GM23338 (cell line): Measurements from ENCODE around the gene VPS35.

Source experiments
- CREB1 ChIP-seq: fragments of 250-450 bp; sonication (Bioruptor Pico); IDR thresholded peaks from 2 replicates; pipeline ENCODE4 v1.5.0; 2020; ENCODE audit warnings: low read depth, mild to moderate bottlenecking, moderate library complexity
- EZH2 ChIP-seq: fragments of 200-600 bp; sonication (generic); IDR thresholded peaks from one replicate; pipeline ENCODE4 v1.8.0; 2017; ENCODE audit warnings: antibody characterized with exemption, mild to moderate bottlenecking, low read depth; ENCODE audit not compliant: unreplicated experiment
- POLR2AphosphoS5 ChIP-seq: IDR thresholded peaks from 2 replicates; pipeline ENCODE4 v1.6.1; 2016; ENCODE audit warnings: antibody characterized with exemption, low read depth
- REST ChIP-seq: IDR thresholded peaks from one replicate; pipeline ENCODE4 v1.6.1; 2018; ENCODE audit warnings: antibody characterized with exemption; ENCODE audit not compliant: unreplicated experiment
- TF ChIP-seq, protein P1 (sequence below), 2 experiments: fragments of 200-600 bp in 1 of 2; sonication (generic) in 1 of 2; conservative IDR thresholded peaks; 2 replicates each; pipeline versions ENCODE4 v1.5.1 to v1.6.1; 2016 to 2017; ENCODE audit warnings: antibody characterized with exemption in 2 of 2, low read depth in 2 of 2, mild to moderate bottlenecking in 2 of 2, moderate library complexity in 1 of 2

- TF ChIP-seq REST (no peak), POLR2AphosphoS5 (no peak), CREB1 (no peak), EZH2 (no peak)
- TF ChIP-seq, protein P1, sequence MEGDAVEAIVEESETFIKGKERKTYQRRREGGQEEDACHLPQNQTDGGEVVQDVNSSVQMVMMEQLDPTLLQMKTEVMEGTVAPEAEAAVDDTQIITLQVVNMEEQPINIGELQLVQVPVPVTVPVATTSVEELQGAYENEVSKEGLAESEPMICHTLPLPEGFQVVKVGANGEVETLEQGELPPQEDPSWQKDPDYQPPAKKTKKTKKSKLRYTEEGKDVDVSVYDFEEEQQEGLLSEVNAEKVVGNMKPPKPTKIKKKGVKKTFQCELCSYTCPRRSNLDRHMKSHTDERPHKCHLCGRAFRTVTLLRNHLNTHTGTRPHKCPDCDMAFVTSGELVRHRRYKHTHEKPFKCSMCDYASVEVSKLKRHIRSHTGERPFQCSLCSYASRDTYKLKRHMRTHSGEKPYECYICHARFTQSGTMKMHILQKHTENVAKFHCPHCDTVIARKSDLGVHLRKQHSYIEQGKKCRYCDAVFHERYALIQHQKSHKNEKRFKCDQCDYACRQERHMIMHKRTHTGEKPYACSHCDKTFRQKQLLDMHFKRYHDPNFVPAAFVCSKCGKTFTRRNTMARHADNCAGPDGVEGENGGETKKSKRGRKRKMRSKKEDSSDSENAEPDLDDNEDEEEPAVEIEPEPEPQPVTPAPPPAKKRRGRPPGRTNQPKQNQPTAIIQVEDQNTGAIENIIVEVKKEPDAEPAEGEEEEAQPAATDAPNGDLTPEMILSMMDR (conservative IDR thresholded peaks at IDR 0.05; ENCODE audit: low read depth in 2 of 2) = no peak
Observed at GRCh38 chr16:46714797-46715591, 26.0 kb upstream of the VPS35 start.
